ENCODE results near the gene GPN2.
A peak's percentile ranks its signal among the peaks of the same experiment; 100 is the strongest.

DNA sequence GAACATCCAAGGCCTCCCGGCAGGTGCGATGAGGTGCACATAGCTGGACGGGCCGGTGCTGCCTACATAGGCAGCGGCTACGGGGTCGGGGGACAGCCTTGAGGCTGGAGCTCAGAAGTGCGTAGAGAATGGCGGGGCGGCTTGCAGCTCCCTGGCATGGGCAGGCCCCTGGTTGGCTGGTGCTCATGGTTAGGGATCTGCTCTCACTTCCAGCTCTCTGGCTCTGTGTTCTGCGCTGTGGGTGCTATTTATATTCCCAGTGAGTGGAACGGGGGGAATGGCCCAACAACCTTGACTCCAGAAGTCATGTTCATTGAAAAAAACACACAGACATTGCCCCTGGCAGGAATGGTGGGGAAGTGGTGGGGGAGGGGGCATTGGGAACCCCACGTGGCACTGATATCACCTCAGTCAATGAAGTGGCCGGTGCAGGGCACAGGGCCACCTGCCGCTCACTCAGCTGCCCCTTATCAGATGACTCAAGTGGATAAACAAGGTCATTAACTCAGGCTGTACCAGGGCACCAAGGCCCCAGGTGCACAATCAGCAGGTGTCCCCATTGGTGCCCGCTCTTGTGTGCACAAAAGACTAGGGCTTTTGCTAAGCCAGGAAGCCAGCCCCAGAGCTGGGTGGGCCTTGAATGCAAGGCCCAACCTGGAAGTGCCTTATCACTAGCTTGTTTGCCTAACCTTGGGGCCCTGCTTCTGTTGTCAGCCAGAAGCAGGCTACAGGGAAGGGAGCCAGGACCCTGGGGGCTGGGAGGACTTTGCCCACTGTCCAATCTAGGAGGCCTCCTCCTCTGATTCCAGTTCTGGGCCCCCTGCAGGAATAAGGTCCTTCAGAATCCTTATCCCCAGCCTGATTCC lies 23.9 kb upstream of the GPN2 start, which contains the start of gene NR0B2:
- TF ChIP-seq GABPA (IDR thresholded peaks at IDR 0.05 in 1 of 2, conservative IDR thresholded peaks at IDR 0.05 in 1 of 2) (peak; percentile 37 to 51), EGR1 (IDR thresholded peaks at IDR 0.05; ENCODE audit: low read depth in 2 of 2) (peak; percentile 67 to 80), TAF1 (conservative IDR thresholded peaks at IDR 0.05) (peak; percentile 99)
